ENCODE data around the gene TAOK1.

DNA sequence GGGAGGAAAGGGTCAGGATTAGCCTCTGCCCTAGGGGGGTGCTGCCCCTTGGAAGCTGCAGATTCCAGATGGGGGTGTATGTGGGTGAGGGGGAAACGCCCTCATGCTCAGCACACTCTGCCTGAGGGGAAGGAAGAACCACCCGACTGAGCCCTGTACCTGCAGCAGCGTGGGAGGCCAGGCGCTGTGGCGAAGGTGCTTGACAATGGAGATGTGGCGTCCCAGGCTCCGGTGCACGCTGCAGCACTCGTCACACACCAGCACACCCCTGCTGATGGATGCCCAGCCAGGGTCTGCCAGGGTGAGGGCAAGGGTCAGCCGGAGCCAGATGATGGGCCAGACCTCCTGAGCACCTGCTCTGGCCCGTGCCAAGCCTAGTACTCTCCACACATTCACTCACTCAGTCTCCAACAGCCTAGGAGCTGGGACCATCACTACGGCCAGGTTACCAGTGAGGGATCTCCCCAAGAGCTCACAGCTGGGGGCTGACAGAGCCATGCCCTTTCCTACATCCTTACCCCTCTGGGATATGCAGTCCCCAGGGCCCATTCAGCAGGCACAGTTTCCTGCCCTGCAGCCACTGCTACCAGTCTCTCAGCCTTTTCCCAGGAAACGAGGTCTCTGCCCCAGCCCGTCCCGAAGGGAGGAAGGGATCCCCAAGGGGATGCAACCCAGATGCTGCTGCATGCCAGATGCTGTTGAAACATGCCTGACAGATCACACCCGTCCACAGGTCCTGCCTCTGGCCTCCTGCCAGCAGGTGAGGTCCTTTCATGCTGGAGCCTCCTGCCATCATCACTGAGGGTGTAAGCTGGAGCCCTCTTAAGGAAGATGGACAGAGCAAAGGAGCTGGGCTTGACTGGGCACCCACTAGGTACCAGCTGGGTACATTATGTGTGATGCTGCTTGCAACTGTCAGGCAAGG, 193.4 kb downstream of the TAOK1 start:
- TF ChIP-seq, protein P1, sequence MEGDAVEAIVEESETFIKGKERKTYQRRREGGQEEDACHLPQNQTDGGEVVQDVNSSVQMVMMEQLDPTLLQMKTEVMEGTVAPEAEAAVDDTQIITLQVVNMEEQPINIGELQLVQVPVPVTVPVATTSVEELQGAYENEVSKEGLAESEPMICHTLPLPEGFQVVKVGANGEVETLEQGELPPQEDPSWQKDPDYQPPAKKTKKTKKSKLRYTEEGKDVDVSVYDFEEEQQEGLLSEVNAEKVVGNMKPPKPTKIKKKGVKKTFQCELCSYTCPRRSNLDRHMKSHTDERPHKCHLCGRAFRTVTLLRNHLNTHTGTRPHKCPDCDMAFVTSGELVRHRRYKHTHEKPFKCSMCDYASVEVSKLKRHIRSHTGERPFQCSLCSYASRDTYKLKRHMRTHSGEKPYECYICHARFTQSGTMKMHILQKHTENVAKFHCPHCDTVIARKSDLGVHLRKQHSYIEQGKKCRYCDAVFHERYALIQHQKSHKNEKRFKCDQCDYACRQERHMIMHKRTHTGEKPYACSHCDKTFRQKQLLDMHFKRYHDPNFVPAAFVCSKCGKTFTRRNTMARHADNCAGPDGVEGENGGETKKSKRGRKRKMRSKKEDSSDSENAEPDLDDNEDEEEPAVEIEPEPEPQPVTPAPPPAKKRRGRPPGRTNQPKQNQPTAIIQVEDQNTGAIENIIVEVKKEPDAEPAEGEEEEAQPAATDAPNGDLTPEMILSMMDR (IDR thresholded peaks at IDR 0.05) = no peak
- TF ChIP-seq EZH2 (IDR thresholded peaks at IDR 0.05; ENCODE audit: borderline replicate concordance, insufficient read depth, low read depth, low read length, poor library complexity, severe bottlenecking) = no peak

Measured in B cell (primary cell).